ENCODE results near the gene STAMBPL1.
"Not testable (repeated sequence)": the region's sequence is repeated elsewhere in the genome, so short reads cannot be mapped to it uniquely, and the experiment has no call there.

STAMBPL1 gene

GRCh38 chr10:88879534-88880281 is at the start of gene STAMBPL1:
Gene STAMBPL1 (plus strand): TSS chr10:88880245. CDS start chr10:88901709, 21,464 bp downstream.
- DNase-seq: peak; percentile 85

- no peak for DNase-seq
Observed at GRCh38 chr10:88830643-88831268, 49.3 kb upstream of the STAMBPL1 start.

GRCh38 chr10:88831709-88832108 is 48.3 kb upstream of the STAMBPL1 start:
- DNase-seq: peak; percentile 52

GRCh38 chr10:88832376-88832775 is 47.7 kb upstream of the STAMBPL1 start:
- no peak for DNase-seq

DNA sequence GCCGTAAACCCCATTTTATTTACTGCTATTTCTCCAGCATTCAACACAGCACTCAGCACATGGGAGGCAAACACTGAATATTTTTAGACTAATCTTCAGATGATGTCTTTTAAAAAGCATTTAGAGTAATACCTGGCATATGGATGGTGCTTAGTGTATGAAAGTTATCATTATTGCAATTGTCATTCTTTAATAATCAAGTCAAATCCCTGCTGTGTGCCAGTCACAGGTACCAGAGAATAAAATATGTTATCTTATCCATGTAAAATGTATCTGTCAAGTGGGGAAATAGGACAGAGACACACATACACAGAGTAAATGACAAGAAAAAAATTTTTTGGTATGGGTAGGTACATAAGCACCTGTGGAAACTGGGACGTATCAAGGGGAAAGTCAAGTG is 46.9 kb upstream of the STAMBPL1 start:
- no peak for DNase-seq

DNA sequence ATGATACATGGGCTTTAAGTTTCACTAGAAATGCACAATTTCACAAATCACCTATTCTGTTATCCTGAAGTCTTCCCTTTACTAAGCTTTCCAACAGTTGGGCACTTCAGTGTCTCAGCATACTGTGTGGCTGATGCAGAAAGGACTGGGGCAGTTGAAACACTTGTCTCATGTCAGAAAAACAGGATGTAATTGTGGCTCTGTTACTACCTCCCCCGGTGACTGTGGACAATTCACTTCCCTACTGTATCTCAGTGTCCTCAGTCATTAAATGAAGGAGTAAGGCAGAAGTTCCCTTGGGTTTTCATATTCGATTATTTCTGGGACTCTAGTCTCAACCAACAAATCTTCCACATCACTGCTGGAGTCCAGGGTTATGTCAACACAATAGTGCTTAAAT is 46.3 kb upstream of the STAMBPL1 start:
- DNase-seq: no peak

GRCh38 chr10:88835096-88835909 is 44.7 kb upstream of the STAMBPL1 start:
- DNase-seq: peak; percentile 91

GRCh38 chr10:88835910-88836221 is 44.2 kb upstream of the STAMBPL1 start:
- DNase-seq: no peak

DNA sequence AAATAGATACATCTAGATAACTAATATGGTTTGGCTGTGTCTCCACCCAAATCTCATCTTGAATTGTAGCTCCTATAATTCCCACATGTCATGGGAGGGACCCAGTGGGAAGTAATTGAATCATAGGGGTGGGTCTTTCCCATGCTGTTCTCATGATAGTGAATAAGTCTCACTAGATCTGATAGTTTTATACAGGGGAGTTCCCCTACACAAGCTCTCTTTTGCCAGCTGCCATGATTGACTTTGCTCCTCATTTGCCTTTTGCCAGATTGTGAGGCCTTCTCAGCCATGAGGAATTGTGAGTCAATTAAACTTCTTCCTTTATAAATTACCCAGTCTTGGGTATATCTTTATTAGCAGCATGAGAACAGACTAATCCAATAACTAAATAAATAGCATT is 42.4 kb upstream of the STAMBPL1 start:
- DNase-seq: not testable (repeated sequence)

DNA sequence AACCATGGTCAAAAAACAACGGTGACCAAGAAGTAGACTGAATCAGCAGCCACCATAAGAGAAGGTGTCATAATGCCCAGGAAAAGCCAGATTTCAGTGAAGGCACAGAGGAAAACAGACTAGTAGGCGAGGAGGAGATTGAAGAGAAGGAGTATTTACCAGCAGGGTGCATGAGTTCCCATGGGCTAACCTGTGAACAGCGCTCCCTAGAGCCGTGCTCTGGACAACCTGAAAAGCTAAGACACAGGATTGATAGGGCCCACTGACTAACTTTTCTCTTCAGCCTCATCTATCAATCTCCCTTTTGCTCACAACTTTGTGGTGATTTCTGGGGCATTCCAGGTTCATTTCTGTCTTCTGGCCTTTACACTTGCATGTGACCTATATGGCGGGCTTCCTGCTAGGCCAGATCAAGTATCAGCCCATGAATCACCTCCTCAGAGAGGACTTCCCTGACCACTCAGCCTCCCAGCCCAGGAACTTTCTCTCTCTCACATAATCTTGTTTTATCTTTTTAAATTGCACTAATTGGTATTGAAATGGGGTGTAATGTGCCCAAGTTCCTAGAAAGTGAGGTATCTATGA is 41.2 kb upstream of the STAMBPL1 start:
- no peak for DNase-seq

DNA sequence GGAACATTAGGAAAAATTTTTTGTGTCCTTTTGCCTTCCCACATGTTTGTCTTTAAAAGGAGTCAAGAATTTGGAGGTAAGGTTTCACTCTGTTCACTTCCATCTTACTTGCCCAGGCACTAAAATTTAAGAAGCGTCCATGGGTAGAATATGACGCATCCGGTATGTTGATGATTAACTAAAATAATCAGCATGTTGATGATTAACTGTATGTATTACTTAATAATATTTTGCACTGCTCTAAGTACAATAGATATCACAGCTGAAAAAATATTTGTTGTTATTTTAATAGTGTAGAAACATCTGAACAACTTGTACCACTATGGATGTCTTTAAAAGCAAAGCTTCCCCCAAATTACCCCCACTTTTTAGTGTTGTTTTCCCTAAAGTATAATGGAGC is 39.9 kb upstream of the STAMBPL1 start:
- DNase-seq: no peak

- DNase-seq: no peak
Observed at GRCh38 chr10:88840881-88841280, 39.2 kb upstream of the STAMBPL1 start.

DNA sequence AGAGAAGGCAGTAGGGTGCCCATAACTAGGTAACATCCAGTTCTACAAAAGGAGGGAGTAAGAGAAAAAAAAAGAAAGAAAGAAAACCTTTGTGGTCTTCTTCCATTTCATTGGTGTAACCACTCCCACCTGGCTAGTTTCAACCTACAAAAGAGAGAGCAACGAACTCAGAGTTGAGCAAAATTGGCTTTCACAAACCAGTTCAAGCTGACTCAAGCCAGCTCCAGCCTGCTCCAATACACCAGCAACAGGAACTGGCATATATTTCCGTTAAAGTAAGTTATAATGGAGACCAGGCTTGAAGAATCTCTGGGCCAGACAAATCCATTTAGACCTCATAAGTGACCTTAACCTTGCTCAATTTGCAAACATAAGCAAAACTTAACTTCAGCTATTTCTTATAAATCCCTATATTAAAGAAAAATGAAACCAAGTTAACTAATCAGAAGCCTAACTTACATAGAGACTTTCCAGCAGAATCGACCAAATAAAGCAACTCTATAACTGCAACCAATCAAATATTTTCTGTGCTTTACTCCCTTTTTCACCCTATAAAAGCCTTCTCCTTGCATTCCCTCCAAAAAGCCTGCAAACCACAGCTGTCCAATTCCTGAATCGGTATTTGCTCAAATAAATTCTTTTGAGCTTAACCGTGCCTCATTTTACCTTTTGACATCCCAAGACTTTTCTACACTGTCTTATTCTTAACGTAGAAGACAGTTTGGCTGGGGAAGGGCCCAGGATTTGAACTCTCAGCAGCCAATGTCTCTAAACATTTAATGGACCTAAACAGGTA is 38.5 kb upstream of the STAMBPL1 start:
- DNase-seq: no peak

DNA sequence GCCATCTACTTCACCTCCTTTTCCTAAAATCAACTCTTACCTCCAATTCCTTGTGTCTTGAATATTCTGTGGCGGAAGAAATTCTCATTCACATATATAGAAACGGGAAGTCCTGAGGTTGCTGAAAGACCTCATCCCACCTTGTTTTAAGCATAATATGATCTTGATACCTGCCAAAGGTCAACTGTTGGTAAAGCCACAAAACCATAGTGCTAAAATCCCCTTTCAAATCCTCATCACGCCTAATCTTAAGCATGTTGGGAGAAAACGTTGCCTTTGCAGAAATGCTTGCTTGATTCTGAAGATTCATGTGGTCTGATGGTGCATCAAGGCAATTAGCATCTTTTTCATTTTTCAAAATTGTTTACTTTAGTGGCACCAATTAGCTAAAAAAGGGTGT is 36.9 kb upstream of the STAMBPL1 start:
- DNase-seq: no peak

GRCh38 chr10:88848499-88848898 is 31.5 kb upstream of the STAMBPL1 start:
- DNase-seq: no peak

- DNase-seq: no peak
Observed at GRCh38 chr10:88849234-88849633, 30.8 kb upstream of the STAMBPL1 start.

DNA sequence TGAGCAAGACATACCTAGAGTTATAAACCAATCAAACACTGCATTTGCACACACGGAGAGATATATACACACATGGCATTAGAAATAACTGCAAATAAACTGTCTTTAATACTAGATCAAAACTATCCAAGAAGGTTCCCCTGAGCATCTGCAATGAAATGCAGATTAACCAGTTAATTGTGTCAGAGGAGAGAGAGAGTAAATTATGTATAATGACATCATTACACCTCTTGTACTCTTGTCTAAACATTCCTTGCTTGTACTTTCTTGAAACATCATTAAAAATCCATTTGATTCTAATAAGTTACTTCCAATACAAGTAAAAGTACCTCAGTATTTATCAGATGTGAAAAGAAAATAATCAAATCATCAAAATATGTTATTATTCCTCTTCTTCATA is 29.3 kb upstream of the STAMBPL1 start:
- DNase-seq: no peak

DNA sequence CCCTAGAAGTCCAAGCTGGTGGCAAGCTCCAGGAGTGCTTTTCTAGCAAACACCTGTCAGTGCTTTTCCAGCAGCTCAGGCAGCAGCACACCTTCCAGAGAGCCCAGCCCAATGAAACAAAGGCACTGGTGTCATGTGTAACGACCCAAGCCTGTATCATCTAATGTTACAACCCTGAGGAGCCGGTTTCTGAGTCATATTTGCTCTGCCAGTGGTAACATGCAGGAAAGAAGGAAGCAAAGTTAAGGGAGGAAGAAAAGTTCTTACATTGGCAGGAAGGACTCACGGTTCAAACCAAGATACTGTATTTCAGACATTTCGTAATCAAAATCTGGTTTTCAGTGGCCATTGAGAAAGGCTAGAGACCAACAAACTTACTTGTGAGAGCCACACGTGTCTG is 28.3 kb upstream of the STAMBPL1 start, which contains the start of gene ANKRD22:
TSS of gene ANKRD22 (minus strand) at position 139 of the 400 bp plus-strand sequence. CDS start 237 bp downstream, outside the sequence.
- no peak for DNase-seq

GRCh38 chr10:88852327-88852726 is 27.7 kb upstream of the STAMBPL1 start:
- DNase-seq: no peak

GRCh38 chr10:88853155-88853881 is 26.7 kb upstream of the STAMBPL1 start:
- DNase-seq: no peak

GRCh38 chr10:88854684-88855083 is 25.4 kb upstream of the STAMBPL1 start:
- DNase-seq: no peak

DNA sequence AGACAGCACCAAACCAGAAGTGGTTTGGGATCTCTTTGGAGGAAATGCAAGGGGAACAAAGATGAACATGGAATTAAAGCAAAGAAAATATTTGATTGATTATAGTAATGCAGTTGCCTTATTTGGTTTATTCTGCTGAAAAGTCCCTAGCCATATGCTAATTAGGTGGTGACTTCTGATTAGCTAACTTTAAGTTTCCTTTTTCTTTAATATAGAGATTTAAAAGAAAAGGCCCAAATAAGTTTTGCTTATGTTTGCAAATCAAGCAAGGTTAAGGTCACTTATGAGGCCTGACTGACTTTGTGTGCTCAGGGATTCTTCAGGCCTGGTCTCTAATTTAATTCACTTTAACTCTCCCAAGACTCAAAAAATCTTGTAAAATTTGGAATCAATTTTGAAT is 22.2 kb upstream of the STAMBPL1 start:
- DNase-seq: no peak

Measured in stimulated activated CD8-positive, alpha-beta memory T cell treated with anti-CD3 and anti-CD28 coated beads, Interleukin-4, amount 100 ng/mL, for 48 hours (primary cell).